Parathyroid adenoma (tissue), 2 donors: ENCODE data around the gene CKLF.

Experiments
- H2AFZ ChIP-seq: fragments of 300-600 bp; sonication (generic); one replicate; pipeline ENCODE4 v1.7.0; 2017; ENCODE audit warnings: antibody characterized with exemption, mild to moderate bottlenecking
- H3K27ac ChIP-seq: fragments of 300-600 bp; sonication (generic); one replicate; pipeline ENCODE4 v1.7.0; 2017
- H3K27me3 ChIP-seq: fragments of 300-600 bp; sonication (generic); one replicate; pipeline ENCODE4 v1.7.0; 2017; ENCODE audit warnings: low read length; ENCODE audit not compliant: control insufficient read depth, insufficient read depth
- H3K36me3 ChIP-seq: fragments of 300-600 bp; sonication (generic); one replicate; pipeline ENCODE4 v1.7.0; 2017; ENCODE audit warnings: low read length; ENCODE audit not compliant: control insufficient read depth, insufficient read depth
- H3K4me1 ChIP-seq: fragments of 300-600 bp; sonication (generic); one replicate; pipeline ENCODE4 v1.7.0; 2017; ENCODE audit warnings: control low read depth
- H3K4me2 ChIP-seq: fragments of 300-600 bp; sonication (generic); one replicate; pipeline ENCODE4 v1.7.0; 2017; ENCODE audit warnings: low read length
- H3K4me3 ChIP-seq: fragments of 300-600 bp; sonication (generic); one replicate; pipeline ENCODE4 v1.7.0; 2017; ENCODE audit warnings: low read depth, low read length
- H3K79me2 ChIP-seq: fragments of 300-600 bp; sonication (generic); one replicate; pipeline ENCODE4 v1.7.0; 2017; ENCODE audit warnings: control low read depth
- H3K9ac ChIP-seq: fragments of 300-600 bp; sonication (generic); one replicate; pipeline ENCODE4 v1.7.0; 2017; ENCODE audit warnings: mild to moderate bottlenecking
- H3K9me3 ChIP-seq: fragments of 300-600 bp; sonication (generic); one replicate; pipeline ENCODE4 v1.7.0; 2017; ENCODE audit warnings: low read length; ENCODE audit not compliant: control insufficient read depth
- CTCF ChIP-seq: fragments of 300-600 bp; sonication (generic); IDR thresholded peaks from one replicate; pipeline ENCODE4 v1.7.0; 2017; ENCODE audit warnings: antibody characterized with exemption, mild to moderate bottlenecking
- donor health status: primary hyperparathyroidism.

CKLF gene

GRCh38 chr16:66519482-66520373, 32.6 kb upstream of the CKLF start:
- peak overlapping the region; percentile 11 for H3K27ac ChIP-seq
- TF ChIP-seq CTCF = no peak

GRCh38 chr16:66520406-66521170, 31.8 kb upstream of the CKLF start:
- no peak for TF ChIP-seq CTCF
- H3K9ac ChIP-seq = no peak overlapping the region

More at GRCh38 chr16:66519482-66520373, 32.6 kb upstream of the CKLF start:
- Histone ChIP-seq H3K4me3 (no peak overlapping the region), H3K9me3 (no peaks in the 10 kb centered on the region), H3K79me2 (no peaks in the 10 kb centered on the region), H3K4me1 (peaks cover 28% of the 10 kb centered on the region), H3K9ac (no peak overlapping the region), H3K4me2 (no peak overlapping the region), H2AFZ (no peak overlapping the region), H3K36me3 (no peaks in the 10 kb centered on the region), H3K27me3 (no peaks in the 10 kb centered on the region)

GRCh38 chr16:66521252-66521713, 31.1 kb upstream of the CKLF start:
- H3K27me3 ChIP-seq = no peaks in the 10 kb centered on the region
- H3K4me1 ChIP-seq = peaks cover 22% of the 10 kb centered on the region
- no peaks in the 10 kb centered on the region for H3K79me2 ChIP-seq
- H3K36me3 ChIP-seq = no peaks in the 10 kb centered on the region
- no peak overlapping the region for H2AFZ ChIP-seq
- TF ChIP-seq CTCF = no peak
- no peaks in the 10 kb centered on the region for H3K9me3 ChIP-seq
- no peak overlapping the region for H3K27ac ChIP-seq
- no peak overlapping the region for H3K4me3 ChIP-seq
- H3K4me2 ChIP-seq = no peak overlapping the region
- H3K9ac ChIP-seq = no peak overlapping the region

More at GRCh38 chr16:66520406-66521170, 31.8 kb upstream of the CKLF start:
- no peak overlapping the region for H3K4me2 ChIP-seq
- H3K4me1 ChIP-seq = peaks cover 26% of the 10 kb centered on the region
- no peak overlapping the region for H3K4me3 ChIP-seq
- H3K36me3 ChIP-seq = no peaks in the 10 kb centered on the region
- H3K27me3 ChIP-seq = no peaks in the 10 kb centered on the region
- H2AFZ ChIP-seq = no peak overlapping the region
- H3K27ac ChIP-seq = peak overlapping the region; percentile 12
- no peaks in the 10 kb centered on the region for H3K79me2 ChIP-seq
- H3K9me3 ChIP-seq = no peaks in the 10 kb centered on the region

GRCh38 chr16:66521951-66522771, 30.2 kb upstream of the CKLF start:
- Histone ChIP-seq H3K4me1 (peaks cover 21% of the 10 kb centered on the region), H3K4me3 (no peak overlapping the region), H3K4me2 (no peak overlapping the region), H3K36me3 (no peaks in the 10 kb centered on the region), H3K27me3 (no peaks in the 10 kb centered on the region), H2AFZ (no peak overlapping the region), H3K27ac (no peak overlapping the region), H3K9ac (no peak overlapping the region), H3K9me3 (no peaks in the 10 kb centered on the region), H3K79me2 (no peaks in the 10 kb centered on the region)
- no peak for TF ChIP-seq CTCF
